H9 (cell line): ENCODE results near the gene C13orf46. TPM values are rescaled to one million over a fixed set of nuclear protein-coding genes. Genes with fewer than 3 reads are reported as not detected.

ENCODE experiments used
- DNase-seq: peaks from one replicate; pipeline ENCODE4 v3.0.0-alpha.2; 2017
- H2AFZ ChIP-seq: one replicate; pipeline ENCODE4 v1.6.1; 2013; ENCODE audit warnings: mild to moderate bottlenecking, low read length, control low read depth, moderate library complexity
- H2AK5ac ChIP-seq: 2 replicates; pipeline ENCODE4 v1.6.1; 2013; ENCODE audit warnings: low read length, control low read depth, mixed read lengths; ENCODE audit not compliant: insufficient read length
- H2BK120ac ChIP-seq: one replicate; pipeline ENCODE4 v1.6.1; 2013; ENCODE audit warnings: low read depth, mild to moderate bottlenecking, low read length, control low read depth, inconsistent platforms; ENCODE audit not compliant: poor library complexity, severe bottlenecking
- H2BK12ac ChIP-seq: 2 replicates; pipeline ENCODE4 v1.6.1; 2013; ENCODE audit warnings: low read length, control low read depth, mixed read lengths, low read depth; ENCODE audit not compliant: insufficient read length
- H2BK15ac ChIP-seq: 2 replicates; pipeline ENCODE4 v1.6.1; 2013; ENCODE audit warnings: low read depth, low read length, control low read depth
- H2BK20ac ChIP-seq: one replicate; pipeline ENCODE4 v1.6.1; 2013; ENCODE audit warnings: low read depth, mild to moderate bottlenecking, low read length, control low read depth, inconsistent platforms; ENCODE audit not compliant: poor library complexity, severe bottlenecking
- H2BK5ac ChIP-seq: 2 replicates; pipeline ENCODE4 v1.6.1; 2013; ENCODE audit warnings: low read length, control low read depth, mixed read lengths; ENCODE audit not compliant: insufficient read length
- H3K14ac ChIP-seq: 2 replicates; pipeline ENCODE4 v1.6.1; 2013; ENCODE audit warnings: low read length, control low read depth; ENCODE audit not compliant: insufficient read depth
- H3K18ac ChIP-seq: 2 replicates; pipeline ENCODE4 v1.6.1; 2013; ENCODE audit warnings: low read depth, mild to moderate bottlenecking, mixed read lengths, low read length, control low read depth; ENCODE audit not compliant: insufficient read length
- H3K23ac ChIP-seq: 2 replicates; pipeline ENCODE4 v1.6.1; 2013; ENCODE audit warnings: low read length, control low read depth, mixed read lengths, low read depth; ENCODE audit not compliant: insufficient read length
- H3K23me2 ChIP-seq: 2 replicates; pipeline ENCODE4 v1.6.1; 2013; ENCODE audit warnings: low read depth, mild to moderate bottlenecking, mixed read lengths, low read length, control low read depth; ENCODE audit not compliant: insufficient read length, poor library complexity, severe bottlenecking
- H3K27ac ChIP-seq: 2 replicates; pipeline ENCODE4 v1.5.1; 2013; ENCODE audit warnings: low read length, control low read depth, mixed read lengths, low read depth; ENCODE audit not compliant: insufficient read length
- H3K27me3 ChIP-seq: 2 replicates; pipeline ENCODE4 v1.6.1; 2013; ENCODE audit warnings: low read length, control low read depth, inconsistent platforms; ENCODE audit not compliant: insufficient read depth
- H3K4ac ChIP-seq: 2 replicates; pipeline ENCODE4 v1.6.1; 2013; ENCODE audit warnings: low read depth, mild to moderate bottlenecking, control low read depth, inconsistent platforms, low read length, moderate library complexity
- H3K4me1 ChIP-seq: 2 replicates; pipeline ENCODE4 v1.6.1; 2013; ENCODE audit warnings: low read length, control low read depth, inconsistent platforms; ENCODE audit not compliant: insufficient read depth
- H3K4me2 ChIP-seq: 2 replicates; pipeline ENCODE4 v1.6.1; 2013; ENCODE audit warnings: low read length, control low read depth, mixed read lengths; ENCODE audit not compliant: insufficient read length, insufficient read depth
- H3K56ac ChIP-seq: 2 replicates; pipeline ENCODE4 v1.6.1; 2013; ENCODE audit warnings: low read depth, mild to moderate bottlenecking, mixed read lengths, low read length, control low read depth; ENCODE audit not compliant: insufficient read length
- H3K79me1 ChIP-seq: 2 replicates; pipeline ENCODE4 v1.6.1; 2013; ENCODE audit warnings: low read depth, mild to moderate bottlenecking, moderate library complexity, low read length, control low read depth, inconsistent platforms; ENCODE audit not compliant: insufficient read depth, poor library complexity, severe bottlenecking
- H3K79me2 ChIP-seq: 2 replicates; pipeline ENCODE4 v1.6.1; 2013; ENCODE audit warnings: low read length, control low read depth, inconsistent platforms; ENCODE audit not compliant: insufficient read depth
- H3K9ac ChIP-seq: 2 replicates; pipeline ENCODE4 v1.6.1; 2013; ENCODE audit warnings: low read length, control low read depth, mixed read lengths; ENCODE audit not compliant: insufficient read length; ENCODE audit errors: extremely low read depth
- H3K9me3 ChIP-seq: one replicate; pipeline ENCODE4 v1.6.1; 2013; ENCODE audit warnings: low read depth, low read length, inconsistent platforms; ENCODE audit not compliant: control insufficient read depth
- H3T11ph ChIP-seq: one replicate; pipeline ENCODE4 v1.6.1; 2013; ENCODE audit warnings: mild to moderate bottlenecking, low read length, control low read depth, inconsistent platforms
- H4K20me1 ChIP-seq: one replicate; pipeline ENCODE4 v1.6.1; 2013; ENCODE audit not compliant: control insufficient read depth, insufficient read length, insufficient read depth
- H4K5ac ChIP-seq: 2 replicates; pipeline ENCODE4 v1.6.1; 2013; ENCODE audit warnings: low read depth, mild to moderate bottlenecking, mixed read lengths, low read length, control low read depth; ENCODE audit not compliant: insufficient read length
- H4K8ac ChIP-seq: replicated peaks from 2 replicates; pipeline ENCODE4 v1.6.1; 2013; ENCODE audit warnings: low read length, control low read depth, mixed read lengths, low read depth; ENCODE audit not compliant: insufficient read length
- H4K91ac ChIP-seq: 2 replicates; pipeline ENCODE4 v1.6.1; 2013; ENCODE audit warnings: low read depth, mild to moderate bottlenecking, moderate library complexity, mixed read lengths, low read length, control low read depth; ENCODE audit not compliant: insufficient read length
- H3K27ac Mint-ChIP-seq, 3 experiments: 2 replicates in 2 of 3; 3 replicates in 1 of 3; pipeline ENCODE4 v1.8.0; 2020 to 2021; ENCODE audit warnings: mixed read lengths in 3 of 3, mild to moderate bottlenecking in 1 of 3, moderate library complexity in 1 of 3
- H3K27me3 Mint-ChIP-seq: 2 replicates; pipeline ENCODE4 v1.8.0; 2021; ENCODE audit warnings: low read depth, mild to moderate bottlenecking, moderate library complexity, mixed read lengths
- H3K36me3 Mint-ChIP-seq, 3 experiments: 2 replicates in 2 of 3; 3 replicates in 1 of 3; pipeline ENCODE4 v1.8.0; 2020 to 2021; ENCODE audit warnings: low read depth in 3 of 3, mixed read lengths in 3 of 3; ENCODE audit not compliant: insufficient read depth in 1 of 3
- H3K4me1 Mint-ChIP-seq, 2 experiments: 2 replicates each; pipeline ENCODE4 v1.8.0; 2020; ENCODE audit warnings: mixed read lengths in 2 of 2
- H3K4me3 Mint-ChIP-seq, 2 experiments: 2 replicates in 1 of 2; 3 replicates in 1 of 2; pipeline ENCODE4 v1.8.0; 2020 to 2021; ENCODE audit warnings: mild to moderate bottlenecking in 2 of 2, mixed read lengths in 2 of 2, moderate library complexity in 1 of 2
- H3K9me3 Mint-ChIP-seq, 2 experiments: 2 replicates in 1 of 2; 3 replicates in 1 of 2; pipeline ENCODE4 v1.8.0; 2020; ENCODE audit warnings: mild to moderate bottlenecking in 2 of 2, mixed read lengths in 2 of 2, moderate library complexity in 1 of 2
- CTCF ChIP-seq: fragments of 200-600 bp; sonication (generic); conservative IDR thresholded peaks from 3 replicates; pipeline ENCODE4 v1.8.0; 2021; ENCODE audit warnings: antibody characterized with exemption, mild to moderate bottlenecking
- WGBS: extraction: QIAGEN DNeasy Blood & Tissue Kit; methylation state at CpG from one replicate; pipeline ENCODE4 v1.1.7; 2013; ENCODE audit warnings: missing lambda C conversion rate, low lambda C conversion rate, mixed read lengths; ENCODE audit not compliant: insufficient read length; ENCODE audit errors: extremely low coverage; 5-methylcytosine and 5-hydroxymethylcytosine counted together
- total RNA-seq: library from RNA; stranded (reverse); gene quantifications from 2 replicates; pipeline ENCODE4 v1.2.1, GENCODE V29; 2021

The C13orf46 gene
- total RNA-seq, 1 experiment from 2014 or later, result 0.55 TPM

GRCh38 chr13:113912596-113912995 is 61.3 kb downstream of the C13orf46 start:
- H2BK12ac ChIP-seq, result no peak overlapping the region
- no peak overlapping the region for H2AK5ac ChIP-seq
- no peaks in the 10 kb centered on the region for H3K27me3 ChIP-seq
- H3K23ac ChIP-seq, result no peak overlapping the region
- H2BK20ac ChIP-seq, result no peak overlapping the region
- H3K23me2 ChIP-seq, result no peaks in the 10 kb centered on the region
- H4K20me1 ChIP-seq, result no peaks in the 10 kb centered on the region
- H4K5ac ChIP-seq, result no peak overlapping the region
- H3K9me3 ChIP-seq, result no peaks in the 10 kb centered on the region
- no peak overlapping the region for H3K14ac ChIP-seq
- DNase-seq, result no peak
- H3T11ph ChIP-seq, result no peak overlapping the region
- no peak for TF ChIP-seq CTCF
- H2BK15ac ChIP-seq, result no peak overlapping the region
- no peak overlapping the region for H2BK5ac ChIP-seq
- H3K4me3 Mint-ChIP-seq, result no peak overlapping the region
- no peak overlapping the region for H3K4me2 ChIP-seq
- H3K4me1 Mint-ChIP-seq, result peaks cover 11 to 20% of the 10 kb centered on the region in 2 experiments
- peaks cover 19% of the 10 kb centered on the region for H3K27me3 Mint-ChIP-seq
- WGBS, result no CpG with 5 or more reads among the region's 3 CpGs
- H4K8ac ChIP-seq, result no peak overlapping the region
- no peak overlapping the region for H3K18ac ChIP-seq
- no peaks in the 10 kb centered on the region; the same call in 1 of the 2 replicates for H3K4me1 ChIP-seq
- no peak overlapping the region for H3K56ac ChIP-seq
- no peak overlapping the region for H2BK120ac ChIP-seq
- H3K36me3 Mint-ChIP-seq, result no peaks in the 10 kb centered on the region
- no peaks in the 10 kb centered on the region for H3K79me1 ChIP-seq
- H2AFZ ChIP-seq, result no peak overlapping the region
- no peak overlapping the region for H3K4ac ChIP-seq
- no peak overlapping the region for H3K27ac Mint-ChIP-seq
- H3K27ac ChIP-seq, result no peak overlapping the region
- no peak overlapping the region for H4K91ac ChIP-seq
- no peak overlapping the region for H3K9ac ChIP-seq
- H3K79me2 ChIP-seq, result no peaks in the 10 kb centered on the region
- no peaks in the 10 kb centered on the region for H3K9me3 Mint-ChIP-seq
